Gastroesophageal sphincter (tissue), 4 donors: Measurements from ENCODE around the gene ADH5. TPM values are rescaled to one million over a fixed set of nuclear protein-coding genes. Genes with fewer than 3 reads are reported as not detected.

Experiments used
- ATAC-seq: fragments of 150-250 bp; one replicate; pipeline ENCODE4 v1.9.1; 2016; ENCODE audit warnings: mild to moderate bottlenecking, moderate library complexity
- H3K27ac ChIP-seq, 4 donors: fragments of 200-600 bp; sonication (generic) in 3 of 4; 1 replicate in 3 of 4; 2 replicates in 1 of 4; pipeline ENCODE4 v1.5.1; 2016 to 2019
- H3K27me3 ChIP-seq: fragments of 200-600 bp; sonication (generic); one replicate; pipeline ENCODE4 v1.5.1; 2019
- H3K36me3 ChIP-seq, 2 donors: fragments of 200-600 bp; sonication (generic); one replicate each; pipeline ENCODE4 v1.5.1; 2019; ENCODE audit warnings: control low read depth in 1 of 2
- H3K4me1 ChIP-seq, 3 donors: fragments of 200-600 bp; sonication (generic); 1 replicate in 2 of 3; 2 replicates in 1 of 3; pipeline ENCODE4 v1.5.1; 2016 to 2019; ENCODE audit warnings: control low read depth in 2 of 3
- H3K4me3 ChIP-seq, 2 donors: fragments of 200-600 bp; sonication (generic); one replicate each; pipeline ENCODE4 v1.5.1; 2019; ENCODE audit warnings: mild to moderate bottlenecking in 1 of 2, moderate library complexity in 1 of 2
- H3K9me3 ChIP-seq, 3 donors: fragments of 200-600 bp; sonication (generic); one replicate each; pipeline ENCODE4 v1.5.1; 2017 to 2019; ENCODE audit warnings: control low read depth in 2 of 3
- EP300 ChIP-seq: sonication (generic); formaldehyde crosslinking; IDR thresholded peaks from one replicate; pipeline ENCODE4 v1.6.1; 2017; ENCODE audit warnings: antibody characterized with exemption, mild to moderate bottlenecking
- POLR2A ChIP-seq, 2 donors: fragments of 450-650 bp; IDR thresholded peaks; one replicate each; pipeline ENCODE4 v1.6.1; 2017; ENCODE audit warnings: antibody characterized with exemption in 2 of 2, mild to moderate bottlenecking in 2 of 2, moderate library complexity in 1 of 2
- POLR2AphosphoS5 ChIP-seq: sonication (generic); formaldehyde crosslinking; IDR thresholded peaks from one replicate; pipeline ENCODE4 v1.6.1; 2017; ENCODE audit warnings: antibody characterized with exemption
- WGBS, 2 donors: methylation state at CpG; one replicate each; pipeline ENCODE4 v1.1.5; 2018; ENCODE audit warnings: low coverage in 1 of 2; 5-methylcytosine and 5-hydroxymethylcytosine counted together
- total RNA-seq, 4 donors: library from RNA; depleted of rRNA; stranded (reverse); fragments of >200 nt; gene quantifications; one replicate each; pipeline ENCODE4 v1.1.0, GENCODE V29; 2016
- TF ChIP-seq, protein P1 (sequence below), 4 experiments: fragments of 200-600 bp in 2 of 4; fragments of 450-650 bp in 2 of 4; sonication (generic) in 1 of 4; IDR thresholded peaks; one replicate each; pipeline ENCODE4 v1.5.1; 2017 to 2019; ENCODE audit warnings: antibody characterized with exemption in 4 of 4, mild to moderate bottlenecking in 2 of 4, moderate library complexity in 2 of 4

The ADH5 gene
- total RNA-seq: 100 to 1,000 TPM; 299 to 529 (median 465) TPM

DNA sequence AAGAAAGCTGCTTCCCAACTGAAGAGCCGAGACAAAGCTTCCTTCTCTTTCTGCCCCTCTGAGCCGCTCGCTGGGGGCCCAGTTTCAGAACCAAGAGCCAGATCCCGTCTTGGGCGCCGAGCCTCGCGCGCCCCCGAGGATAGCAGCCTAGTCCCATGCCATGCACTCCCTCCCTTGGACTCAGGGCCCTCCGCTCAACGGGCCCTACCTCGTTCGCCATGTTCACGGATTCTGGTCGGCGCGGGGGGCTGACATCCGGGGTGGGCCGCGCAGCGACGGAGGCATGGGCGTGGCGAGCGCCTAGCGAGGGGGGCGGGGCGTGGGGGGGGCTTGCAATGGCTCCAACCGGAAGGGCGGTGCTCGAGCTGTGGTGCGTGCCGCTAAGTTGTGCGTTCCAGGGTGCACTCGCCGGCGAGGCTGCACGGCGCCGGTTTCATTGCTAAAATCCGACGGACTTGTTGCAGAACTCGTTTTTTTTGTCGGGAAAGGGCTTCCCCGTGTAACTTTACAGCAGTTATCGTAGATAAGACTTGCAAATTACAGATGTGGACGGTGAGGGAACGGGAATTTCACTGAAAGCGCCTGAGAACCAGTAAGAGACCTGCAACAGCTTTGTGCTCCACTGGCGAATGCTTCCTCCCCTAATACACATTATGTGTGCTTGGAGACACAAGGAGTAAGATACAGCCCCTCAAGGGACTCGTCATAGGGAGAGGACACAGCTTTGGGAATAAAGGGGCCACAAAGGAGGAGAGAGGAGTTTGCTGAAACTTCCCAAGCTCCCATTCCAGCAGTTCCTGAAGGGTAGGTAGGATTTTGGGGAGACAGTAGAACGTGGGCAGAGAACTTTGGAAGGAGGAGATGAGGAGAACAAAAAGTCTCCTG, at the start of gene ADH5:
Gene ADH5, minus strand, starts transcription at position 308 of the 885 bp plus-strand sequence. Its CDS starts 88 bp downstream, at position 220.
- peak; percentile 99 for TF ChIP-seq POLR2AphosphoS5
- TF ChIP-seq POLR2A (IDR thresholded peaks at IDR 0.05): peak; percentile 86 to 92
- TF ChIP-seq, protein P1, sequence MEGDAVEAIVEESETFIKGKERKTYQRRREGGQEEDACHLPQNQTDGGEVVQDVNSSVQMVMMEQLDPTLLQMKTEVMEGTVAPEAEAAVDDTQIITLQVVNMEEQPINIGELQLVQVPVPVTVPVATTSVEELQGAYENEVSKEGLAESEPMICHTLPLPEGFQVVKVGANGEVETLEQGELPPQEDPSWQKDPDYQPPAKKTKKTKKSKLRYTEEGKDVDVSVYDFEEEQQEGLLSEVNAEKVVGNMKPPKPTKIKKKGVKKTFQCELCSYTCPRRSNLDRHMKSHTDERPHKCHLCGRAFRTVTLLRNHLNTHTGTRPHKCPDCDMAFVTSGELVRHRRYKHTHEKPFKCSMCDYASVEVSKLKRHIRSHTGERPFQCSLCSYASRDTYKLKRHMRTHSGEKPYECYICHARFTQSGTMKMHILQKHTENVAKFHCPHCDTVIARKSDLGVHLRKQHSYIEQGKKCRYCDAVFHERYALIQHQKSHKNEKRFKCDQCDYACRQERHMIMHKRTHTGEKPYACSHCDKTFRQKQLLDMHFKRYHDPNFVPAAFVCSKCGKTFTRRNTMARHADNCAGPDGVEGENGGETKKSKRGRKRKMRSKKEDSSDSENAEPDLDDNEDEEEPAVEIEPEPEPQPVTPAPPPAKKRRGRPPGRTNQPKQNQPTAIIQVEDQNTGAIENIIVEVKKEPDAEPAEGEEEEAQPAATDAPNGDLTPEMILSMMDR (IDR thresholded peaks at IDR 0.05): no peak
- no peak for TF ChIP-seq EP300
- H3K36me3 ChIP-seq: peaks cover 3 to 20% of the 10 kb centered on the region in 2 donors
- H3K27ac ChIP-seq: peak within 1 kb of the TSS; percentile 91 to 98 (median 96)
- no peaks in the 10 kb centered on the region for H3K27me3 ChIP-seq
- H3K9me3 ChIP-seq: no peaks in the 10 kb centered on the region
- WGBS, 2 donors: 0% methylated on average over 1 to 7 of the region's 53 CpGs
- H3K4me1 ChIP-seq: peaks cover 0 to 70% (median 7%) of the 10 kb centered on the region in 3 donors
- peak within 1 kb of the TSS; percentile 87 to 92 for H3K4me3 ChIP-seq
- peak; percentile 94 for ATAC-seq

DNA sequence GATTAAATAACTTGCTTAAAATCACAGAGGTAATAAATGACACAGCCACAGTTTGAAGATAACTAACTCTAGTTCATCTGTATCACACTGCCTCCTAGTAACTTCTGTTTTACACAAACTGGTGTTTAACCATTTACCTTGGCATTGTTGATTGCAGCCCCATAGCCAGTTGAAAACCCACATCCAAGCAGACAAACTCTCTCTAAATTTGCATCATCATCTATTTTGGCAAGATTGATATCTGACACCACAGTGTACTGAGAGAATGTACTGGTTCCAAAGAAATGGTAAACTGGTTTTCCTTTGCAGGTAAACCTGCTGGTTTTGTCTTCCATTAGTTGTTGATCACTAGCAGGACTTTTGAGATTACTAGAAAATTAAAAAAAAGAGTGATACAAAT, 47.7 kb upstream of the ADH5 start:
- no peak for TF ChIP-seq EP300
- no peak for TF ChIP-seq POLR2AphosphoS5
- TF ChIP-seq, protein P1 (IDR thresholded peaks at IDR 0.05): no peak
- TF ChIP-seq POLR2A (IDR thresholded peaks at IDR 0.05): no peak
- Histone ChIP-seq H3K36me3 (peaks cover 0 to 13% of the 10 kb centered on the region in 2 donors), H3K9me3 (no peaks in the 10 kb centered on the region), H3K4me1 (no peaks in the 10 kb centered on the region), H3K27me3 (no peaks in the 10 kb centered on the region), H3K27ac (no peak overlapping the region), H3K4me3 (no peak overlapping the region)
- ATAC-seq: no peak

DNA sequence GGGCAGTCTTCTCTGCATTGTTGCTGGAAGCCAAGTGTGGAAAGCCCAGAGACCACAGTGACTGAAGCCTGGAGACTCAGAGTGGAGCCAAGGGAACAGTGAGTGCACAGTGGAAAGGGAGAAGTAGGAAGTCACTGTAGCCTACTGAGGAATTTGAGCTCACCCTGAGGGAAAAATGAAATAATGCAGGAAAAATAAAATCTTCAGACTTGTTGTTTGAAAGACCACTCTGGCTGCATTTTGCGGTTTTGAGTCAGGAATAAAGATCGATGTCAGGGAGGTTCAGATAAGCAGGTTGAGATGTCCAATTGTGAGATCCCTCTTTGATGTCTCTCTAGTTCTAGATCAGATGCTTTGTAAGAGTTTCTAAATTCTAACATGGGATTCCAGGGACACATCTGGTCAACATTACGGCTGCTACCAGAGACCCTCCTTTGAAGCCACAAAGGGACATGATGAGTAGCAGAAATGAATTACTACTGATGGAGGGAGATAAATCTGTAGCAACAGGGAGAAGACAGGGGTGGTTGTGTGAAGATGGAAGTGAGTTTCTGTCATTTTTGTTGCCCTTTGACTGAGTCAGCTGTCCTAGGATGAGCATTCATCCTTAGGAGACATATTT, 47.1 kb upstream of the ADH5 start:
- Histone ChIP-seq H3K9me3 (no peaks in the 10 kb centered on the region), H3K27me3 (no peaks in the 10 kb centered on the region), H3K27ac (no peak overlapping the region), H3K36me3 (peaks cover 0 to 13% of the 10 kb centered on the region in 2 donors), H3K4me1 (no peaks in the 10 kb centered on the region), H3K4me3 (no peak overlapping the region)
- TF ChIP-seq POLR2A (IDR thresholded peaks at IDR 0.05) (no peak), POLR2AphosphoS5 (no peak), EP300 (no peak)
- TF ChIP-seq, protein P1 (IDR thresholded peaks at IDR 0.05): no peak
- WGBS, 2 donors: 67% methylated on average over 3 of the region's 3 CpGs
- ATAC-seq: no peak

DNA sequence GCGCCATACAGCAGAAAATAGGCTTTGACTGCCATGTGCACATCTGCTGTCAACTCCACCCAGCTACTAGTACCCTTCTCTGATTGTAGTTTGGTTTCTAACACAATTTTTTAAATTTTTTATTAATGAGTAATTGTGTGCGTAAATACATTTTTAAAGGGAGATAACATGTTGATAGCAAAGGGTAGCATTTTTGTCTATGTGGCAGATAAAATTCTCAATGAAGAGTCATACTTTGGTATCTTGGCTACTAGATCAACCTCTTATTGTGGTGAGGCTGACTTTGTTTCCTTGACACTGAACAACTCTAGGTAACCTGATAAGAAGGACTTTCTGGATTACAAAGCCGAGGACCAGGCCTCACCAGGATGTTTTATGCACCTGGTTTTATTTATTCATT, 46.0 kb upstream of the ADH5 start:
- Histone ChIP-seq H3K27me3 (no peaks in the 10 kb centered on the region), H3K9me3 (no peaks in the 10 kb centered on the region), H3K36me3 (peaks cover 0 to 13% of the 10 kb centered on the region in 2 donors), H3K4me3 (no peak overlapping the region), H3K27ac (no peak overlapping the region), H3K4me1 (no peaks in the 10 kb centered on the region)
- TF ChIP-seq POLR2A (IDR thresholded peaks at IDR 0.05) (no peak), POLR2AphosphoS5 (no peak), EP300 (no peak)
- TF ChIP-seq, protein P1 (IDR thresholded peaks at IDR 0.05): no peak
- 95 to 100% methylated on average over 1 to 3 of the region's 3 CpGs for WGBS, 2 donors
- ATAC-seq: no peak
